CD4-positive, alpha-beta T cell treated with Interleukin-10 for 1 hour (primary cell): ENCODE results near the gene OST4.

Source experiments
- DNase-seq: peaks from one replicate; pipeline ENCODE4 v3.0.0-alpha.2; 2020

The OST4 gene

GRCh38 chr2:27023740-27024139, 47.7 kb downstream of the OST4 start:
- DNase-seq: no peak

- DNase-seq: no peak
These were observed 50.0 kb downstream of the OST4 start for GRCh38 chr2:27021253-27022049.
